ENCODE data around the gene MEGF11.

Gene MEGF11

GRCh38 chr15:66239514-66239913, 14.0 kb downstream of the MEGF11 start:
- TF ChIP-seq, protein P1, sequence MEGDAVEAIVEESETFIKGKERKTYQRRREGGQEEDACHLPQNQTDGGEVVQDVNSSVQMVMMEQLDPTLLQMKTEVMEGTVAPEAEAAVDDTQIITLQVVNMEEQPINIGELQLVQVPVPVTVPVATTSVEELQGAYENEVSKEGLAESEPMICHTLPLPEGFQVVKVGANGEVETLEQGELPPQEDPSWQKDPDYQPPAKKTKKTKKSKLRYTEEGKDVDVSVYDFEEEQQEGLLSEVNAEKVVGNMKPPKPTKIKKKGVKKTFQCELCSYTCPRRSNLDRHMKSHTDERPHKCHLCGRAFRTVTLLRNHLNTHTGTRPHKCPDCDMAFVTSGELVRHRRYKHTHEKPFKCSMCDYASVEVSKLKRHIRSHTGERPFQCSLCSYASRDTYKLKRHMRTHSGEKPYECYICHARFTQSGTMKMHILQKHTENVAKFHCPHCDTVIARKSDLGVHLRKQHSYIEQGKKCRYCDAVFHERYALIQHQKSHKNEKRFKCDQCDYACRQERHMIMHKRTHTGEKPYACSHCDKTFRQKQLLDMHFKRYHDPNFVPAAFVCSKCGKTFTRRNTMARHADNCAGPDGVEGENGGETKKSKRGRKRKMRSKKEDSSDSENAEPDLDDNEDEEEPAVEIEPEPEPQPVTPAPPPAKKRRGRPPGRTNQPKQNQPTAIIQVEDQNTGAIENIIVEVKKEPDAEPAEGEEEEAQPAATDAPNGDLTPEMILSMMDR (conservative IDR thresholded peaks at IDR 0.05; ENCODE audit: control insufficient read depth, insufficient read depth, low read depth, low read length), result no peak
- H3K4me3 ChIP-seq (ENCODE audit: control insufficient read depth, low read depth, low read length), result no peak overlapping the region
- no peak for DNase-seq (ENCODE audit: low read depth)

- H3K4me3 ChIP-seq (ENCODE audit: control insufficient read depth, low read depth, low read length), result no peak overlapping the region
Observed at GRCh38 chr15:66238318-66238717, 15.2 kb downstream of the MEGF11 start.

DNA sequence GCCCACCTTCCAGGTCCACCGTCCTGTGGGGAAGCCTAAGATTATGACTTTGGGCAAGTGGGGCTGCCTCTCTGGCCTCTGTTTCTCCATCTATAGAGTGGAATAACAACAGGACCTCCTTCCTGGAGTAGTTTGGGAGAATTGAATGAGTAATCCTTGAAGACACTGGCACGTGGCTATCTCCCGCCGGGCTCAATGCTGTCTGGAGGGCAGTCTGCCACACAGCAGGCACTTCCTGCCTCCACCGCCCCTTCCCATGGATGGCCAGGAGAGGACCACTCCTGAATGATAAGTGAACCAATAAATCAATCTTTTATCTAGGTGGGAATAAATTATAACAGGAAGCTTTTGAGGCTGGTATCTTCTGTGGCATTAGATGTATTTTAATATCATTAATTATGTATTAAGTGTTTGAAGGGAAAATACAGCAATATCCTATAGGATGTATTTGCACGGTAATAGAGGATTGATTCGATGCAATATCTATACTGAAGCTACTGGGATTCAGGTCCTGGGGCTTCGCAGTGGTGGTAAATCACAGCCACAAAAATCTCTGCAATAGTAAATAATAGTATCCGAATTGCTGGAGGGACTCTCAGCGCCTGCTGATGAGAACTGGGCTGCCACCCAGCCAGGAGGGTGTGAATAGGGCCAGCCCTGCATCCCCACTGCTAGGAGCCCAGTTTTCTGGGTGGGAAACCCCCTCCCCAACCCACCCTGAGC, 15.9 kb downstream of the MEGF11 start:
- H3K4me3 ChIP-seq (ENCODE audit: control insufficient read depth, low read depth, low read length), result no peak overlapping the region
- TF ChIP-seq, protein P1 (conservative IDR thresholded peaks at IDR 0.05; ENCODE audit: control insufficient read depth, insufficient read depth, low read depth, low read length), result no peak
- DNase-seq (ENCODE audit: low read depth), result no peak

More at GRCh38 chr15:66238318-66238717, 15.2 kb downstream of the MEGF11 start:
- DNase-seq (ENCODE audit: low read depth), result no peak
- TF ChIP-seq, protein P1 (conservative IDR thresholded peaks at IDR 0.05; ENCODE audit: control insufficient read depth, insufficient read depth, low read depth, low read length), result no peak

- no peak for DNase-seq (ENCODE audit: low read depth)
- no peak overlapping the region for H3K4me3 ChIP-seq (ENCODE audit: control insufficient read depth, low read depth, low read length)
- TF ChIP-seq, protein P1 (conservative IDR thresholded peaks at IDR 0.05; ENCODE audit: control insufficient read depth, insufficient read depth, low read depth, low read length), result no peak
Observed at GRCh38 chr15:66236806-66237375, 16.7 kb downstream of the MEGF11 start.

DNA sequence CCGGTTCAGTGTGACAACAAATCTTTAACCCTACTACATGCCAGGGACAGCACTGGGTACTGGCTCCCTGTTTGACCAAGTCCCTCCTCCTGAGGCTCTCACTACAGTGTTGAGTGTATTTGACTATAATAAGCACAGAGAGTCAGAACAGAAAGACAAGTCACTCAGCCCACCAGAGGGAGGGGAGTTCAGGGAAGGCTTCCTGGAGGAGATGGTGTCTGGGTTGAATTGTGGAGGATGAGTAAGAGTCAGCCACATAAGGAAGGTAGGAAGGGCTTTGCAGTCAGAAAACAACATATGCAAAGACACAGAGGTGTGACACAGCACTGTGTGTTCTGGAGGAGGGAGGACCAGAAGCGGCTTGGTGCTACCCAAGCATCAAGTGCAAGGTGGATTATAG, 17.7 kb downstream of the MEGF11 start:
- TF ChIP-seq, protein P1 (conservative IDR thresholded peaks at IDR 0.05; ENCODE audit: control insufficient read depth, insufficient read depth, low read depth, low read length), result no peak
- DNase-seq (ENCODE audit: low read depth), result no peak
- H3K4me3 ChIP-seq (ENCODE audit: control insufficient read depth, low read depth, low read length), result no peak overlapping the region

DNA sequence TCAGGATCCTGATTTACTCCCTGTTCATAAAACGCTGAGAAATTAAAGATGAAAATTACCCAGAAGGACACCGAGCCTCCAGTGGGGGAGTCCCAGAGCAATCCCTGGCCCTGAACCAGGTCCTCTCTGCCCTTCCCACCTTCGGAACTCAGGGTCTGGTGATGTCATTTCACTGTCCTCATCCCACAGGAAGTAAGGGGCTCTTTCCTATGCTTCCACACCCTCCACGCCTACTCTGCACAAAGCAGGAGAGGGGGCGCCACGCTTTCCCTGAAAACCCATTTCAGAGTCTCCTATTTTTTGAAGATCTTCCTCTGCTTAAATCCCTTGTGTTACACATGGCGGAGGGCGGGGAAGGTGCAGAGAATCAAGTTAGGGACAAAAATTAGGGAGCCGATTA, 18.8 kb downstream of the MEGF11 start:
- TF ChIP-seq, protein P1 (conservative IDR thresholded peaks at IDR 0.05; ENCODE audit: control insufficient read depth, insufficient read depth, low read depth, low read length), result no peak
- H3K4me3 ChIP-seq (ENCODE audit: control insufficient read depth, low read depth, low read length), result no peak overlapping the region
- no peak for DNase-seq (ENCODE audit: low read depth)

Data from fibroblast of mammary gland (primary cell).